Testis (tissue), 2 donors: Measurements from ENCODE around the gene ZRANB3.

Experiments used
- CTCF ChIP-seq, 3 experiments: fragments of 450-650 bp in 2 of 3; fragments of 200-600 bp in 1 of 3; sonication (generic) in 1 of 3; IDR thresholded peaks; one replicate each; pipeline ENCODE4 v1.5.1; 2016 to 2019; ENCODE audit warnings: antibody characterized with exemption in 3 of 3, mild to moderate bottlenecking in 2 of 3, moderate library complexity in 1 of 3
- POLR2A ChIP-seq: fragments of 450-650 bp; IDR thresholded peaks from one replicate; pipeline ENCODE4 v1.6.1; 2017; ENCODE audit warnings: antibody characterized with exemption, mild to moderate bottlenecking, moderate library complexity

DNA sequence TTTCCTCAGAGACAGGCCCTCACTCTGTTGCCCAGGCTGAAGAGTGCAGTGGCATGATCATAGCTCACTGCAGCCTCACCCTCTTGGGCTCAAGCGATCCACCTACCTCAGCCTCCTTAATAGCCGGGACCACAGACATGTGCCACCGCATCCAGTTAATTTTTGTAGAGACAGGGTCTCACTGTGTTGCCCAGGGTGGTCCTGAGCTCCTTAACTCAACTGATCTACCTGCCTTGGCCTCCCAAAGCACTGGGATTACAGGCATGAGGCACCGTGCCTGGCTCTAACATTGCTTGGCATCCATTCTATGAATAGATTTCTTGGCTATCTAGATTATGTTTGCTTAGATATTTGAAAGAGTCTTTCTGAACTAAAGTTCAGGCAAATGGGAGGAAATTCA is 21.9 kb upstream of the ZRANB3 start:
- no peak for TF ChIP-seq CTCF (IDR thresholded peaks at IDR 0.05)
- no peak for TF ChIP-seq POLR2A
